ENCODE results near the gene TMEM156. TPM values are rescaled to one million over a fixed set of nuclear protein-coding genes. Genes with fewer than 3 reads are reported as not detected.

TMEM156 gene
- total and polyA plus RNA-seq, 2 donors (not counting 1 experiment from before 2014, with no cell fraction given): 0.06 to 0.17 TPM

- H3K27ac ChIP-seq (ENCODE audit: insufficient read depth, low read length): no peak overlapping the region
- H3K4me1 ChIP-seq (ENCODE audit: control insufficient read depth, extremely low read depth, insufficient read depth, low read length): peaks cover 2% of the 10 kb centered on the region
- no peaks in the 10 kb centered on the region for H4K20me1 ChIP-seq (ENCODE audit: control insufficient read depth, extremely low read depth, insufficient read depth, low read length)
- H3K79me2 ChIP-seq (ENCODE audit: control insufficient read depth, insufficient read depth, low read length): no peaks in the 10 kb centered on the region
- no peaks in the 10 kb centered on the region for H3K9me3 ChIP-seq (ENCODE audit: control insufficient read depth, insufficient read depth, low read depth, low read length)
- no peaks in the 10 kb centered on the region for H3K36me3 ChIP-seq (ENCODE audit: control insufficient read depth, insufficient read depth, low read length)
- H2AFZ ChIP-seq (ENCODE audit: low read length): no peak overlapping the region
- H3K9ac ChIP-seq (ENCODE audit: insufficient read depth, low read length): no peak overlapping the region
- H3K27me3 ChIP-seq (ENCODE audit: control insufficient read depth, insufficient read depth, low read length): no peaks in the 10 kb centered on the region
- DNase-seq (ENCODE audit: low read depth in 2 of 2): no peak
- H3K4me3 ChIP-seq (replicated peaks in 1 of 4; ENCODE audit: control extremely low read depth in 1 of 4, insufficient read depth in 1 of 4, low read depth in 3 of 4, low read length in 4 of 4): no peak overlapping the region
- TF ChIP-seq CTCF (conservative IDR thresholded peaks at IDR 0.05 in 1 of 2, IDR thresholded peaks at IDR 0.05 in 1 of 2; ENCODE audit: low read depth in 1 of 2, low read length in 2 of 2) (no peak), EZH2 (IDR thresholded peaks at IDR 0.05; ENCODE audit: low read length, missing control alignments) (no peak)
- no peak overlapping the region for H3K4me2 ChIP-seq (ENCODE audit: extremely low read depth, insufficient read depth, low read length)
These were observed 49.7 kb downstream of the TMEM156 start for GRCh38 chr4:38982361-38983095.

GRCh38 chr4:38980903-38981676, 51.1 kb downstream of the TMEM156 start:
- TF ChIP-seq CTCF (conservative IDR thresholded peaks at IDR 0.05 in 1 of 2, IDR thresholded peaks at IDR 0.05 in 1 of 2; ENCODE audit: low read depth in 1 of 2, low read length in 2 of 2) (no peak), EZH2 (IDR thresholded peaks at IDR 0.05; ENCODE audit: low read length, missing control alignments) (no peak)
- Histone ChIP-seq H2AFZ (ENCODE audit: low read length) (peak overlapping the region; percentile 76), H3K27ac (ENCODE audit: insufficient read depth, low read length) (peak overlapping the region; percentile 31), H3K79me2 (ENCODE audit: control insufficient read depth, insufficient read depth, low read length) (no peaks in the 10 kb centered on the region), H3K9me3 (ENCODE audit: control insufficient read depth, insufficient read depth, low read depth, low read length) (no peaks in the 10 kb centered on the region), H3K4me3 (replicated peaks in 1 of 4; ENCODE audit: control extremely low read depth in 1 of 4, insufficient read depth in 1 of 4, low read depth in 3 of 4, low read length in 4 of 4) (no peak overlapping the region), H3K4me2 (ENCODE audit: extremely low read depth, insufficient read depth, low read length) (peak overlapping the region; percentile 63), H3K36me3 (ENCODE audit: control insufficient read depth, insufficient read depth, low read length) (no peaks in the 10 kb centered on the region), H3K27me3 (ENCODE audit: control insufficient read depth, insufficient read depth, low read length) (no peaks in the 10 kb centered on the region), H4K20me1 (ENCODE audit: control insufficient read depth, extremely low read depth, insufficient read depth, low read length) (no peaks in the 10 kb centered on the region), H3K9ac (ENCODE audit: insufficient read depth, low read length) (no peak overlapping the region), H3K4me1 (ENCODE audit: control insufficient read depth, extremely low read depth, insufficient read depth, low read length) (peaks cover 2% of the 10 kb centered on the region)
- DNase-seq (ENCODE audit: low read depth in 2 of 2): peak; percentile 84 to 95

GRCh38 chr4:38979511-38980230, 52.5 kb downstream of the TMEM156 start:
- DNase-seq (ENCODE audit: low read depth in 2 of 2): no peak
- no peak overlapping the region for H3K27ac ChIP-seq (ENCODE audit: insufficient read depth, low read length)

More at GRCh38 chr4:38979511-38980230, 52.5 kb downstream of the TMEM156 start:
- no peaks in the 10 kb centered on the region for H3K79me2 ChIP-seq (ENCODE audit: control insufficient read depth, insufficient read depth, low read length)
- H3K4me3 ChIP-seq (replicated peaks in 1 of 4; ENCODE audit: control extremely low read depth in 1 of 4, insufficient read depth in 1 of 4, low read depth in 3 of 4, low read length in 4 of 4): no peak overlapping the region
- no peaks in the 10 kb centered on the region for H3K27me3 ChIP-seq (ENCODE audit: control insufficient read depth, insufficient read depth, low read length)
- TF ChIP-seq EZH2 (IDR thresholded peaks at IDR 0.05; ENCODE audit: low read length, missing control alignments) (no peak), CTCF (conservative IDR thresholded peaks at IDR 0.05 in 1 of 2, IDR thresholded peaks at IDR 0.05 in 1 of 2; ENCODE audit: low read depth in 1 of 2, low read length in 2 of 2) (no peak)
- no peak overlapping the region for H3K4me2 ChIP-seq (ENCODE audit: extremely low read depth, insufficient read depth, low read length)
- peaks cover 2% of the 10 kb centered on the region for H3K4me1 ChIP-seq (ENCODE audit: control insufficient read depth, extremely low read depth, insufficient read depth, low read length)
- H2AFZ ChIP-seq (ENCODE audit: low read length): no peak overlapping the region
- H3K9ac ChIP-seq (ENCODE audit: insufficient read depth, low read length): no peak overlapping the region
- no peaks in the 10 kb centered on the region for H4K20me1 ChIP-seq (ENCODE audit: control insufficient read depth, extremely low read depth, insufficient read depth, low read length)
- no peaks in the 10 kb centered on the region for H3K36me3 ChIP-seq (ENCODE audit: control insufficient read depth, insufficient read depth, low read length)
- H3K9me3 ChIP-seq (ENCODE audit: control insufficient read depth, insufficient read depth, low read depth, low read length): no peaks in the 10 kb centered on the region

All from fibroblast of lung (primary cell).